ENCODE data around the gene SLC2A2.

SLC2A2 gene

GRCh38 chr3:171059978-171060377 lies 33.5 kb upstream of the SLC2A2 start:
- H3K4me3 ChIP-seq (ENCODE audit: low read depth, low read length) = no peak overlapping the region
- DNase-seq (ENCODE audit: low read depth) = no peak
- no peak for TF ChIP-seq CTCF (conservative IDR thresholded peaks at IDR 0.05; ENCODE audit: low read depth, low read length)

GRCh38 chr3:171058873-171059603 lies 32.5 kb upstream of the SLC2A2 start:
- TF ChIP-seq CTCF (conservative IDR thresholded peaks at IDR 0.05; ENCODE audit: low read depth, low read length) = no peak
- no peak for DNase-seq (ENCODE audit: low read depth)

GRCh38 chr3:171058058-171058457 lies 31.5 kb upstream of the SLC2A2 start:
- H3K4me3 ChIP-seq (ENCODE audit: low read depth, low read length) = no peak overlapping the region
- TF ChIP-seq CTCF (conservative IDR thresholded peaks at IDR 0.05; ENCODE audit: low read depth, low read length) = no peak
- peak; percentile 31 for DNase-seq (ENCODE audit: low read depth)

More at GRCh38 chr3:171058873-171059603, 32.5 kb upstream of the SLC2A2 start:
- H3K4me3 ChIP-seq (ENCODE audit: low read depth, low read length) = no peak overlapping the region

GRCh38 chr3:171057072-171057471 lies 30.6 kb upstream of the SLC2A2 start:
- no peak for TF ChIP-seq CTCF (conservative IDR thresholded peaks at IDR 0.05; ENCODE audit: low read depth, low read length)
- no peak for DNase-seq (ENCODE audit: low read depth)
- H3K4me3 ChIP-seq (ENCODE audit: low read depth, low read length) = no peak overlapping the region

GRCh38 chr3:171056528-171056927 lies 30.0 kb upstream of the SLC2A2 start:
- no peak overlapping the region for H3K4me3 ChIP-seq (ENCODE audit: low read depth, low read length)
- TF ChIP-seq CTCF (conservative IDR thresholded peaks at IDR 0.05; ENCODE audit: low read depth, low read length) = no peak
- peak; percentile 67 for DNase-seq (ENCODE audit: low read depth)

GRCh38 chr3:171055336-171056178 lies 29.0 kb upstream of the SLC2A2 start:
- DNase-seq (ENCODE audit: low read depth) = peak; percentile 70
- no peak for TF ChIP-seq CTCF (conservative IDR thresholded peaks at IDR 0.05; ENCODE audit: low read depth, low read length)

More at GRCh38 chr3:171055336-171056178, 29.0 kb upstream of the SLC2A2 start:
- no peak overlapping the region for H3K4me3 ChIP-seq (ENCODE audit: low read depth, low read length)

Measured in choroid plexus epithelial cell (primary cell).